Endometrial microvascular endothelial cells (primary cell): ENCODE results near the gene ZC3HAV1L. TPM values are rescaled to one million over a fixed set of nuclear protein-coding genes. Genes with fewer than 3 reads are reported as not detected.
"Not testable (repeated sequence)": the region's sequence is repeated elsewhere in the genome, so short reads cannot be mapped to it uniquely, and the experiment has no call there.

Experiments used
- in situ Hi-C: cut with HindIII; loops from 2 replicates; pipeline ENCODE4 v1.10.0; 2017; ENCODE audit warnings: low sequenced_read_pairs, low pct_unique_long_range_greater_than_20kb; ENCODE audit errors: inconsistent ontology term
- total RNA-seq: library from RNA; depleted of rRNA; stranded (reverse); fragments of >200 nt; gene quantifications from one replicate; pipeline ENCODE4 v1.2.3, GENCODE V29; 2015; ENCODE audit errors: inconsistent ontology term

Gene ZC3HAV1L, protein sequence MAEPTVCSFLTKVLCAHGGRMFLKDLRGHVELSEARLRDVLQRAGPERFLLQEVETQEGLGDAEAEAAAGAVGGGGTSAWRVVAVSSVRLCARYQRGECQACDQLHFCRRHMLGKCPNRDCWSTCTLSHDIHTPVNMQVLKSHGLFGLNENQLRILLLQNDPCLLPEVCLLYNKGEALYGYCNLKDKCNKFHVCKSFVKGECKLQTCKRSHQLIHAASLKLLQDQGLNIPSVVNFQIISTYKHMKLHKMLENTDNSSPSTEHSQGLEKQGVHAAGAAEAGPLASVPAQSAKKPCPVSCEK
- 12.0 TPM for total RNA-seq

DNA sequence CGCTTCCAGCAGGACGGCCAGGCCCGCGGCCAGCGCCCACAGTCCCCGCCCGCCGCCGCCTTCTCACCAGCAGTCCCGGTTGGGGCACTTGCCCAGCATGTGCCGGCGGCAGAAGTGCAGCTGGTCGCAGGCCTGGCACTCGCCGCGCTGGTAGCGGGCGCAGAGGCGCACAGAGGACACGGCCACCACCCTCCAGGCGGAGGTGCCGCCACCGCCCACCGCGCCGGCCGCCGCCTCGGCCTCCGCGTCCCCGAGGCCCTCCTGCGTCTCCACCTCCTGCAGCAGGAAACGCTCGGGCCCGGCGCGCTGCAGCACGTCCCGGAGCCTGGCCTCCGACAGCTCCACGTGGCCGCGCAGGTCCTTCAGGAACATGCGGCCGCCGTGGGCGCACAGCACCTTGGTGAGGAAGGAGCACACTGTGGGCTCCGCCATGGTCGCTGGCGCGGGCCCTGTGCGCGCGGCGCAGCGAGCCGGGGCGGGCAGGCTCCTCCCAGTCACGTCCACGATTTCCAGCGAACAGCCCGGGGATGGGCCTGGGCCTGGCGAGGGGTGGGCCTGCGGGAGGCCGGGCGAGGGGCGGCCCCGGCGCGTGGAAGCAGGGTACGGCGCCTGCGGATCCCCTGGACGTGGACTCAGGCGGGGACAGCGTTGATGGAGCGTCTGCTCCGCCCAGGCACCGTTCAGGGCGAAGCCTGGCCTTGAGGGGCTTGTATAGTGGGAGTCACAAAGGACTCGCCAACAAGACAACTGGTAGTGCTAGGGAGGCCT is at the start of gene ZC3HAV1L:
TSS of gene ZC3HAV1L (minus strand) at position 457 of the 768 bp plus-strand sequence. CDS start at position 432, 25 bp downstream.
- in situ Hi-C loops = no loop called here

DNA sequence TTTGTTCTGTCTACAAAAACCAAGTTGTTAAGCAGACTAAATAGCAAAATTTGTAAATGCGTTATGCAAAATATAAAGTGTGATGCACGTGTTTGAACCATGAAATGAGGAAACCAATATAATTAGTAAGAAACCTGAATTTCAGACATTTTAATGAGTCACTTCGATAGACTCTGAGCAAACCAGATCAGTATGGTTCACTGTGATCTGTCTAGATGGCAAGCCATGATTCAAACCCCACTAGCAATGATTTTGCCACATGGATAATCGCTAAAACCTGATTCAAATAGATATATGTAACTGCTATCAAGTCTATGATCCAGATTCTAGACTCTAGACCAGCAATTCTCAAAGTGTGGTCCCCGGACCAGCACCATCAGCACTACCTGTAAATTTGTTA is 48.9 kb upstream of the ZC3HAV1L start:
- in situ Hi-C loops = no loop called here

DNA sequence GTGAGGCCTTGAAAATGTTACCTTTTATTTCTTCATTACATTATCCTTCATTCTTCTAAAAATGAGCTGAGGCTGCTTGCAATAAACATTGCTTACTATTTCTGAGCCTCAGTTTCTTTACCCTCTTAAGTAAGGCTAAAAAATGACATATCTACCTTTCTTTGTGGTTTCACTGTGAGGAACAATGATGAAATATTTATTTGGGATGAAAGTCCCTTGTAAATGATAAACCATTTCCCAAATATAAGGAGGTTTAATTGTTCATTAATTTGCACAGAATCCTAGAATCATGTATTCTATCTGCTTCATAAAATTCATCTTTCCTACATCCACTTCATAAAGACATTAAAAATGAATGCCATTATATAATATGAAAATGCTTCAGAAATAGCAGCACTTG is 45.7 kb upstream of the ZC3HAV1L start:
- in situ Hi-C loops = no loop called here

DNA sequence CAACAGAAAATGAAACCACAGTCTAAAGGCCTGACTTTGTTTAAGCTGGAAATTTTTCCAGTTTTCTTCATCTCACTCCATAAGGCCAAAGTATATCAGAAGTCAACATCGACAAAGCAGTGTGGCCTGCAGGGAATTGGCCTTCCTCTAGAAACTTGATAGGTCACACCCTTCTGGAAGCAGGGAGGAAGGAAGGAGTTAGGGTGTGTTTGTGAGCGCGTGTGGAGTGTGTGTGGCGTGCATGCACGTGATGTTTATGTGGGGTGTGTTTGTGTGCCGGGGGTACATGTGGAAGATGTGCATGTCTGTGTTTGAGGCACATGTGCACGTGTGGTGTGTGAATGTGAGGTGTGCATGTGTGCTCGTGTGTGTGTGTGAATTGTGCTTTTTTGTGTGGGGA is 45.1 kb upstream of the ZC3HAV1L start:
- in situ Hi-C loops = no loop called here

DNA sequence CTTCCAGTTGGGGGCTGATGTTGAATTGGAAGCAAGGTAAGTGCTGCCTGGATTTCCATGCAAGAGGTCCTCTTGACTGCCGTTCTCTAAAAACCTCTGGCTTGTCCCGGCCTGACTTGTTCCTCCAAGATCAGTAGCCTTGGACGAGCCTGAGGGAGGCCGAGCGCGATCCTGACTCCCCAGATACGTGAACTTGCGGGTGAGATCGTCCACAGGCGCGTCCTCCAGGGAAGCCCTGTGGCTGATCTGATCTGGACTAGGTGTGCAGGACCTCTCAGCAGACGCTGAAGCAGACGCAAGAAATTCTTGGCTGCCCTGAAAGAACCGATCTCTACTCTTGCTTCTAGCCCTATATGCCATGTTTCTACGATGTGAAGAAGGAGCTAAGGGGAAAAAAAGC is 44.0 kb upstream of the ZC3HAV1L start:
- in situ Hi-C loops = no loop called here

DNA sequence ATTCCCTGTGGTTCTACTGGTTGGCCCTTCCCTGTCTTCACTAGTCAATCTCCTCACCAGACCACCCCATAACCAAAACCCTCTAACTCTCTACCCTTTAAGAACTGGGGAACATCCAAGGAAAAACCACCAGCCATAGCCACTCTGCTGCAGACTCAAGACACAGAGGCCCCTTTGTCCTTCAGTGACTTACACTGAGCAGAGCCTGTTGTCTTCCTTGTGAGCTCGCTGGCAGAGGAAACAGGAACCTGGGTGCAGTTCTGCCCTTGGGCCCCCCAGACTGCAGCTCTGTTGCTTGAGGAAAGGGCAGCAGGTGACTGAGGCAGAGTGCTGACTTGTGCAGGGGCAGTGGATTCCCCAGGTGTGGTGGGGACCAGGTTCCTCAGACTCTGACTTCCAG is 43.1 kb upstream of the ZC3HAV1L start:
- in situ Hi-C loops = no loop called here

DNA sequence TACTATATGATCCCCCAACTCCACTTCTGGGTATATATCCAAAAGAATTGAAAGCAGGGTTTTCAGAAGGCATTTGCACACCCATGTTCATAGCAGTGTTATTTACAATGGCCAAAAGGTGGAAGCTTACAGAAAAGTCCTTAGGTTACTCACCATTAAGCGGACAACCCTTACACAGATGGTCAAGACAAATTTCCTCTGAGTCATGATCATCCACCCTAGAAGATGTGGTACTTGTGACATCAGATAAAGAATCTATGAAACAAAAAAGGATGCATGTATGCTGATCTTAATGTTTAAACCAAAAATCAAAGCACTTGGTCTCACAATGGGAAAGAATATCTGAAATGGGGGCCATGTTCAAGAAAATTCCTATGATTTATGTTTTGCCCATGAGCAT is 42.6 kb upstream of the ZC3HAV1L start:
- in situ Hi-C loops = no loop called here

DNA sequence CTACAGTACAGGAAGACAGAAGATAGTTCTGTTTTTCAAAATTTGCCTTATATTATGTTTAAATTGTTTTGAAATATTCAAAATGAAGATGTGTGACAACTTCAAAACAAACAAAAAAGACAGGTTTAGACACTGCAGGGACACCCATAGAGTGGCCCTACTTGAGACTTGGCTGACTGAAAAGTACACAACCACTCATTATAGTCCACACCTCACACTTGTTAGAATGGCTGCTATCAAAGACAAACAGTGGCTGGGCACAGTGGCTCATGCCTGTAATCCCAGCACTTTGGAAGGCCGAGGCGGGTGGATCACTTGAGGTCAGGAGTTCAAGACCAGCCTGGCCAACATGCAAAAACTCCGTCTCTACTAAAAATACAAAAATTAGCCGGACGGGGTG is 41.9 kb upstream of the ZC3HAV1L start:
- in situ Hi-C loops = not testable (repeated sequence)

DNA sequence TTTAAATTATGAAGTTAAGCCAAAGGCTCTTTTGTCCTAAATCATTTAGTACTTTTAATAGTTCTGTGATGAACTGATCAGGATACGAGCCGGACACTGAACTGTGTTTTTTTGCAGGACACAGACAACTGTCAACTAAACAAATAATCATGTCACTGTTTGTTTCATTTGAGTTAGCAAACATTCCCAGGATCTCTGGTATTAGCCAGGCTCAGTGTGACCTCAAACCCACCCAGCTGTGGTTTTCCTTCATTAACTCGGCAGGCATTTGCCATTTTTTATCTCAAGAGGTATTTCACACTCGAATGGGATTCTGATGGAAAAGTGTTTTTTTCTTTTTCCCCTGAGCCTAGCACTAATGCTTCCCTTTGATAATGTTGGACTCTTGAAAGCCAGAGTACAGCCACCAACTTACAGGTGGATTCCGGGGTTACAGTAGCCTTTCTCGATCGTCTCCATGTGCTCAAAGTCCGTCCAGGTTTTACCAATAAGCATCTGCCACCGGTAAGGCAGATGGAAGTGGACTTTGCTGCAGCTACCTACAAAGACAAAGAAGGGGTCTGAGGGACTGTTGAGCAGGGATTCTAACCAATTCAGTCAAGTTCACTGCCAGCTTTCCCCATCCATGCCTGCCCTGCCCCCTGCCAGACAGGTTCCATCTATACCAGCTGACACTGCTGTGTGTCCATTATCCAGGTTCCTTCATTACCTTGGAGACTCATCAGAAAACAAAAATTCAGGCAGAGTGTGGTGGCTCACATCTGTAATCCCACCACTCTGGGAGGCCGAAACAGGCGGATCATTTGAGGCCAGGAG is 40.2 kb upstream of the ZC3HAV1L start:
- in situ Hi-C loops = no loop called here

DNA sequence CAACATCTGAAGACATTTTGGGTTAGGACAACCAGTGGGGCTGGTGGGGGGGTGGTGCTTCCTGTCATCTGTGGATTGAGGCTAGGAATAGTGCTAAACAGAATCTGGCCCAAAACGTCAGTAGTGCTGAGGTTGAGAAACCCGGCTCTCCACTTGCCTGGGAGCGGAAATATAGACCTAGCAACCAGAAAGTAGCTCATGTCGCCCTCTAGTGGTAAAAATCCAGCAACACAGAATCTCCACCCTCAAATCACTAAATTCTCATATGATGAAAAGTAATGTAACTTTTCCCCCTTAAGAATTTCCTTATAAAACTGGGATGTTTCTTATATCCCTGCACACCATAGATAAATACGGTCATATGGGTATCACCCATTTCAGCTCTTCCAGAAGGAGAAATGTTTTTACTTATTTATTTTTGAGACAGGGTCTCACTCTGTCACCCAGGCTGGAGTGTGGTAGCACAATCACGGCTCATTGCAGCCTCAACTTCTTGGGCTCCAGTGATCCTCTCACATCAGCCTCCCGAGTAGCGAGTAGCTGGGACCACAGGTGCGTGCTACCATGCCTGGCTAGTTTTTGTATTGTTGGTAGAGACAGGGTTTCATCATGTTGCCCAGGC is 39.3 kb upstream of the ZC3HAV1L start:
- in situ Hi-C loops = no loop called here

DNA sequence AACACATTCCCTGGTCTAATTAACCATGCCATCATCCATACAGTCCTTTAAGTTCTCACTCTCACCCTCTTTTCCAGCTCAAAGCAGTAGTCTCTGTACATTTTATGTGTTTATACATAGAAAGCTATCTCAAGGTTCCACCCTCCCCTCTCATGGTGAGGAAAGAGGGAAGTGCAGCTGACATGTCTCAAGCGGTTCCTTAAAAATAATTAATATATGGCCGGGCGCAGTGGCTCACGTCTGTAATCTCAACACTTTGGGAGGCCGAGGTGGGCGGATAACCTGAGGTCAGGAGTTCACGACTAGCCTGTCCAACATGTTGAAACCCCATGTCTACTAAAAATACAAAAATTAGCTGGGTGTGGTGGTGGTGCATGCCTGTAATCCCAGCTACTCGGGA is 37.0 kb upstream of the ZC3HAV1L start:
- in situ Hi-C loops = no loop called here

DNA sequence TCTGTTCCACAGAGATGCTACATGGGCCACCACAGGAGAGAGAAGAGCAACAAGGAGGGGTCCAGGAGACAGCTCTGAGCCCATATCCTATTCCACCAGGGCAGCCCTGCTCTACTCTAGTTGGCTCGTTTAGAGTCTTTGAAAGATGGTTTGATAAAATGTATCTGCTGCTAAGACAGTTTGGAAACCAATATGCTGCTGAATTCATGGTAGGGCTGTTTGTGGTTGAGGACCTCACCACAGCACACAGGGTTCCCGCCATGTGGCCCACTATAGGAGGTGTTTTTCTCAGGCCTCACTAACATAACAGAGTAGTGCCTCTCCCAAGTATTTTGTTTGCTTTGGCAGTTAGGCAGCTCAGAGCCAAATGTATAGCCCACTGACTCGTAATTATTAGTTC is 35.8 kb upstream of the ZC3HAV1L start:
- in situ Hi-C loops = no loop called here

DNA sequence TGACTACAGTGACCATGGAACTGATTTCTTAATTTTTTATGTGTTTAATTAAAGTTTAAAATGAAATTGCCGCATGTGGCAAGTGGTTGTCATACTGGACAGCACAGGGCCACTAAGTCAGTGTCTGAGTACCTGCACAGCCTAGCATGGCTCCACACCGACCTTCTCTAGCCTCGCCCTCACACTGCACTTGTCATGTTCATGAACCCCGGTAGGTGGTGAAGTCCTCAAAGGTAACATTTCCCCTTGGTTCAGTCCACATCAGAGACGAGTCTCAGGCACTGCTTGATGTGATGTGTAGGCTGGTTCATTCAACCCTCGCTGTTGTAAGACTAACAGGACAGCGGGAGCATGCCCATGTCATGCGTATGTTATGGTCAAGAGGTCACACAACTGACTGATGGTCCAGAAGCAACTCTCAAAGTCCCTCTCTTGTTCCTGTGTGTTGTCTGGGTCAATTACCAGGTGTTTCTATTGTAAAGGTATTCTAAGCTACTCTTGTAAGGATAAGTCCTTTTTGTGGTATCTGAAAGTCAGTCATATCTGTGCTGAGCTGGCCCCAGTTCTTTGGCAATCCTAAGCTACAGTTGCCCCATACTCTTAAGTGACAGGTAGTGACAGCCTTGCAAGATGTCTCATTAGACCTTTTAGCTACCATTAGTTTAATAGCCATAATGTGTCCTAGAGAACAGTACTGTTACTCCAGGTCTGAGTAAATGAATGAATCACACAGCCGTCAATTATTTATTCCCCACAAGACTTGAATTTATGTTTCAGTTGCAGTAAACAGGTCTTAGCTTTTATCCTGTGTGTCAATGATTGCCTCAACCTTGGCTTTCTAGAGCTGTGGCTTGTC is 32.9 kb upstream of the ZC3HAV1L start:
- in situ Hi-C loops = no loop called here

DNA sequence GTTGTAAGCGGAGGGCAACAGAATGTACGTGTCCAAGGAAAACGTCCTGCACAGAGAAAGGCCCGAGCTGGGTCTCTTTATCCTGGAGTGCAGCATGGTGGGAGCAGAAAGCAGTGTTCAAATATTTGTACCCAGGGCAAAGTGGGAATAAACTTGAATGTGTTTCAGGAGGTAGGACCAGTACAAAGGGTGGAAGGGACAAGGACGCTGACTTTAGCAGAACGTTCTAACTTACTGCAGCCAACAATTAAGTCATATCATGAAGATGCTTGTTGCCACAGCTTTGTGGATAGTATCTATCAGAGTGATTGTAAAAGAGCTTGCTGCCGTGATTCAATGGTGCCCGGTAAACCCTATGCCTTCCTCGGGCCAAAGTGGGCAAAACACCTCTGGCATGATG is 30.5 kb upstream of the ZC3HAV1L start:
- in situ Hi-C loops = no loop called here

DNA sequence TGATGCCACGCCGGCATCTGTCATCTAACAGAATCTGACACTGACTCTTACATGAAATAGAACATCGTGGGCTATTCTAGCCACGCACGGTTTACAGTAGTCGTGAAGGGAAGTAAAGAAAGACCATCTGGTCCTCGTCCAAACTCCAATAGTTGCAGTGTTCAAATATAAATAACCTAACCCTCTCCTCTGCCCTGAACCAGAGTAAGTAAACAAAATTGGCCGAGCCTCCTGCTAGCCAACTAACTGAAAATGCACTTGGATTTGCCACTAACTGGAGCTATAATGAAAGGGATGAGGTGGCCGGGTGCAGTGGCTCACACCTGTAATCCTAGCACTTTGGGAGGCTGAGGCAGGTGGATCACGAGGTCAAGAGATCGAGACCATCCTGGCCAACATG is 29.5 kb upstream of the ZC3HAV1L start:
- in situ Hi-C loops = no loop called here

DNA sequence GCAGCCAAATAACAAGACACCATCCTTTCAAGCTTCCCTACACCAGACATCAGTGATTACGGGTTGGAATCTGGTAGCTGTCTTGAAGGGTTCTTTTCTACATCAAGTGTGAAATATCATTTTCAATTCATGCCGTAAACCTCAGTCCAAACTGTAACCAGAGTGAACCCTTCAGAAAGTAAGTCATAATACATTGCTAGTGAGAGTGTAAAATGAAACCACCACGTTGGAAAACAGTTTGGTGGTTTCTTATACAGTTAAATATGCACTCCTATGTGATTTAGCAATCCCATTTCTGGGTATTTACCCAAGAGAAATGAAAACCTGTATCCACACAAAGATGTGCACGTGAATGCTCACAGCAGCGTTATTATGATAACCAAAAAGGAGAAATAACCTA is 25.6 kb upstream of the ZC3HAV1L start:
- in situ Hi-C loops = no loop called here

DNA sequence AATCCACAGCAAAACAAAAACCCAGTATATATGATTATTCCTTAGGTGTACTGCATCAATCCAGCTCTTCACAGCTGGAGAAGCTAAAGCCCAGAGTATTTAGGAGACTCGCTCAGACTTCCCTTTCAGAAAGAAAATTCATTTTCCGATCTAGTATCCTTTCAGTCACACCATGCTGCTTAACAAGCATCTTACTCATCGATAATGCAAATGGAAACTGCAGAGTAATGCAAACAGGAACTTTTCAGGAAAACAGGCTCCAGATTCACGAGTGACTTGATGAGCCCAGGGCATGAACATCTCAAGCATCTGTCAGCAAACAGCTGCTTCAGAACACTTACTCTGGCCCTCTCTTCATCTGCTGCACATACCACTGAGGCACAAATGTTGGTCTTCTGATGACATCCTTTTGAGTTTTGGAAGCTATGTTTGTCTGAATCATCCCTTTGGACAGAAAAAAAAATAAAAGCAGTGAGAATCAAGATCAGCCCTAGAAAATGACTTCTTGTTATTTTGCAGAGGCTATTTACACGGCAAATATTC is 24.9 kb upstream of the ZC3HAV1L start:
- in situ Hi-C loops = no loop called here

DNA sequence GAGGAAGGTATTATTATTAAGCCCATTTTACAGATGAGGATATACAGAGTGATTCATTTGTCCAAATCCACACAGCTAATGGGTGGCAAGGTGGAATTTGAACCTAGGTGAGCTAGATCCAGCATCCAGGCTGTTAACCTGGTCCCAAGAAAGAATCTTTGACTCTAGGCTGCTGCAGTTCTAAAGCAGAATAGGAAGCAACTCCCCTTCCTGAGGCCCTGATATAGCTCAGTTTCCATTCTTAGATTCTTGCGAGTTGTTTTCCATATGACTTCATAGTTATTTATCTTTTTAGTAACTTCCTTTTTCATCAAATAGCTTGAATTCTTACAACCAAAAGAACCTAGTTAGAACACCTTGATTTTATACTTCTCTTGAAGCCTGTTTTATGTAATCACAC is 24.1 kb upstream of the ZC3HAV1L start:
- in situ Hi-C loops = no loop called here
